Activated effector memory CD4-positive, alpha-beta T cell treated with Interleukin-2 at 50 U/mL for 16 hours (primary cell): ENCODE measurements around the gene ZNF770.
"Not testable (repeated sequence)": the region's sequence is repeated elsewhere in the genome, so short reads cannot be mapped to it uniquely, and the experiment has no call there.

Experiments
- DNase-seq: peaks from one replicate; pipeline ENCODE4 v3.0.0-alpha.2; 2020

Gene ZNF770

DNA sequence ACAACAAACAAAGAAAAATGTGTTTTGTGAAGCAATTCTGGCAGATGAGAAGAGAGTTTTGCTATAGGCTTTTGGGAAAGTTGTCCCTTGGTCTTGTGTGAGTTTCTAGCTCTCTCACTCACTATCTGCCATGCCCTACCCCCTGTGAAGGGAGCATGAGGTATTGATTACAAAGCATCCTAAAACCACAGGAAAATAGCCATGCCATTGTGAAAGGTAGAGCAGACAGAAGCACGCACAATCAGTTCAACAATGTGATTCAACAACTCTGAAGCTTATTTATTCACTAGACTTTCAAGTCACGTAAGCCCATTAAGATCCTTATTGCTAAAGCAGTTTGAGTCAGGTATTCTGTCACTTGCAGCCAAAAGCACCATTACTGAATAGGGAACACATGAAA is 12.0 kb downstream of the ZNF770 start:
- DNase-seq, result no peak

DNA sequence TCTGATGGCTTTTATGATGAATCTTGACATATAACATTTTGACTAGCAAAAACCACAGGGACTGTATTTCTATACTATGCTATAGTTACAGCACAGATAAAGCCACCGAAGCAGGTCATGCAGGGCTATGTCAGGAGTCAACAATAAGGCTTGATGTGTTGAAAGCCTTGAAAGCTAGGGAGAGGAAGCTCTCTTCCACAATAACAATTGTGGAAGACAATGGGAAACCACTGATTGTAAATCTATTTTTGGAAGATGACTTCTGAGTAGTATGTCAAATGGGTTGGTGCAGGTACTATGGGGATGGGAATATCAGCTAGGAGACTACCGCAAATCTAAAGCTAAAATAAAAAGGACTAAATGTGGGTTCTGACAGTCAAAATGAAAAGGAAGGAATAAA is 14.6 kb downstream of the ZNF770 start:
- no peak for DNase-seq

DNA sequence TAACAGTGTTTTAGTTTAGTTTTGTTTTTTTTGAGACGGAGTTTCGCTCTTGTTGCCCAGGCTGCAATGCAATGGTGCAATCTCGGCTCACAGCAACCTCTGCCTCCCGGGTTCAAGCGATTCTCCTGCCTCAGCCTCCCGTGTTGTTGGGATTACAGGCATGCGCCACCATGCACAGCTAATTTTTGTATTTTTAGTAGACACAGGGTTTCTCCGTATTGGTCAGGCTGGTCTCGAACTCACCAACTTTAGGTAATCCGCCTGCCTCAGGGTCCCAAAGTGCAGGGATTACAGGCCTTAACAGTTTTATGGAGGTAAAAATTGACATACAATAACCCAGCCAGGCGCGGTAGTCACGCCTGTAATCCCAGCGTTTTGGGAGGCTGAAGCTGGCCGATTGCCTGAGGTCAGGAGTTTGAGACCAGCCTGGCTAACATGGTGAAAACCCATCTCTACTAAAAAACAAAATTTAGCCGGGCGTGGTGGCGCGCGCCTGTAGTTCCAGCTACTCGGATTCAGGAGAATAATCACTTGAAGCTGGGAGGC is 17.9 kb downstream of the ZNF770 start:
- DNase-seq, result not testable (repeated sequence)

DNA sequence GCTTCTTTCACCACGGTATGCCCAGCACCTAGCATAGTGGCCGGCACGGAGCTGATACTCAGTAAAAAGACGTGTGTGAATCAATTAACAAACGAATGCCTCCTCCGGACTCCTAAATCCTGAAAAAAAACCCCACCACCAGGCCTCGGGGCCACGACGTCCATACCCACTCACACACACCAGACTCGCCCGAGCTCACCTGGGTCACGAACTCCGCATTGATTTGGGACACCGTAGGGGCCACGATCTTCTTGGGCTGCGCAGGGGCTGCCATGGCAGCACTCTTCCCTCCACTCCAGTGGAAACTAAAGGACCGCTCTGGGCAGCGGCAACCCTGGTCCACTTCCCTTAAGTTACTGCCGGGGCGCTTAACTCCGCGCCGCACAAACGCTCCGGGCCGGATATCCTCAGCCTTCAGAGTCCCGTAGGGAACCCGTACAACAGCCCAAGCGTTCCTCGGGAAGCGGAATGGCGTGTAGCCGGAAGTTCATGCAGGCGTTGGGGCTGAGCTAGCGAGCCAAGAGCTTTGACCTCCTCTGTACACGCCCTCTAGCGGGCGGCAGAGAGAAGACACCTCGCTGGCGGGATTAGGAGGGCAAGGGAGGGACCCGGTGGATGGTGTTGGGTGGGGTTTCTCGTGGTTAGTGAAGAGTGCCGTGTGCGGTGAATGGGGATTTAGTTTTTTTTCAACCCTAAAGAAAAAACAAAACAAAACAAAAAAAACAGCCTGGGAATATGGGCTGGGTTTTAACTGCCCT is 18.6 kb downstream of the ZNF770 start, which contains the start of gene AQR:
AQR (minus strand) TSS at position 403 of the 758 bp plus-strand sequence; CDS start at position 274, 129 bp downstream.
- DNase-seq, result peak; percentile 87

DNA sequence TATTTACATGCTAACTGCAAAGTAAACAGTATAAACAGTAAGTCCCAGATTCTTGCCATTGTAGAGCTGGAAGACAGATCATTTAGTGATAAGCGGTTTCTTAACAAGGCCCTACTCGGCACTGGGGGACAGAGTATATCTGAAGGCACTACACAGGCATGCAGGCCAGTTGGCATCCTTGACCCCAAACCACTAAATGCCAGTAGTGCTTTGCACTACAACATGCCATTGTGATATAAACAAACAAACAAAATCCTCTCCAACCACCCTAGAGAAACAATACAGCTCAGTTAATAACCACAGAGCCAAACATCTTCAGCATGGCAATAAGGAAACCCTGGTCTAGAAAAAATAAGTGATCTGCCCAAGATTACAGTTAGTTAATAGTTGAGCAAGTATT is 23.8 kb downstream of the ZNF770 start:
- DNase-seq, result no peak

DNA sequence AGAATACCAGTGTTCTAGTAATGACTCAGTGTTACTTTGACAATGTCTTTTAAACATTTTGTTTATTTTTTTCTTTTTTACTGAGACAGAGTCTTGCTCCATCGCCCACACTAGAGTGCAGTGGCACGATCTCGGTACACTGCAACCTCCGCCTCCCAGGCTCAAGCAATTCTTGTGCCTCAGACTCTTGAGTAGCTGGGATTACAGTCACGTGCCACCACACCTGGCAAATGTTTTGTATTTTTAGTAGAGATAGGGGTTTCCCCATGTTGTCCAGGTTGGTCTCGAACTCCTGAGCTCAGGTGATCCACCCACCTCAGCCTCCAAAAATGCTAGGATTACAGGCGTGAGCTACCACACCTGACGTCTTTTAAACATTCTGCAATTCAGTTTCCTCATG is 34.2 kb downstream of the ZNF770 start:
- no peak for DNase-seq

DNA sequence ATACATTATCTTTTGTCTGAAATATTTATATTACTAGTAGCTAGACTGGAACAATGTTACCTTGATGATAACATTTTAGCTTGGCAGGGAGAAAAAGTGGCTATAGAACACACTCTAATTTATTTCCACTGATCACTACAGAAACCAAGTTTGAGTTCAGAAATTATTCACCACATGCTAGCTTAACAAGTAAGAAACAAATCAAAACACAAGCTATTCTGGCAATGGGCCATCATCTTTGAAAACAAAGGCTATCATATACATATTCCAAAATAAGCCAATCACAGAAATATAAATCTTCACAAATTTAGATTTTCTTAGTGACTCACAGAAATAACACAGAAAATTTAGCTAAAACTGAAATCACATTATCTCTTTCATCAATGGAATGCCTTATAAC is 35.6 kb downstream of the ZNF770 start:
- DNase-seq, result no peak

DNA sequence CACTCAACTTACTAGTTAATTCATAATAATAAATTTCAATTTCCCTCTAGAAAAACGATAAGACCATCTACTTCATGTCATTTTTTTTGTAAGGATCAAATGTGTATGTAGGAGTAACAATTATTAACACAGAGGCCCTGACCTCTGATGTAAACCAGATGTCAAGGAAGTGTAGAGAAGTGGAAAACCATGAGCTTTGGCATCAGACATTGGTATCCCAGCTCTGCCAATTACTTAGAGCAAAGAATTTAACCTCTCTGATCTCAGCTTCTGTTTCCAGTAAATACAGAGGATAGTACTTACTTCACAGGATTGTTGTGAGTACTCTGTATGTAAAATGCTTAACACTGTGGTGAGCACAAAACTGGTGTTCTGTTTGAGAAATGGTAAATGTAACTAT is 36.1 kb downstream of the ZNF770 start:
- no peak for DNase-seq

DNA sequence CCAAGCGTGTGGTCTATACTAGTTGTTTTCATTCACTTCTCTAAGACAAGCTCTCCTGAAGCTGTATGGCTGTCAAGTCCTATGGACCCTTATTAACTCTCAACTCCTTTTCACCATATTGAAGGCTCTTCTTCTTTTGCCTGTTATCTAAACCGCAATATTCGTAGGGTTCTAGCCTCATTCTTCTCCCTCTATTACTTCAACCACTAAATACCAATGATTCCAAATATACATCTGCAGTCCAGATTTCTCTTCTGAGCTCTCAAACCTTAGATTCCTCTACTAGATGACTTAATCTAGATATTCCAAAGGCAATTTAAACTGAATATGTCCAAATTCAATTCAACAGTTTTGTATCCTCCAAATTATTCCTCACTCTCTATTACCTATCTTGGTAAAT is 43.2 kb downstream of the ZNF770 start:
- DNase-seq, result no peak

DNA sequence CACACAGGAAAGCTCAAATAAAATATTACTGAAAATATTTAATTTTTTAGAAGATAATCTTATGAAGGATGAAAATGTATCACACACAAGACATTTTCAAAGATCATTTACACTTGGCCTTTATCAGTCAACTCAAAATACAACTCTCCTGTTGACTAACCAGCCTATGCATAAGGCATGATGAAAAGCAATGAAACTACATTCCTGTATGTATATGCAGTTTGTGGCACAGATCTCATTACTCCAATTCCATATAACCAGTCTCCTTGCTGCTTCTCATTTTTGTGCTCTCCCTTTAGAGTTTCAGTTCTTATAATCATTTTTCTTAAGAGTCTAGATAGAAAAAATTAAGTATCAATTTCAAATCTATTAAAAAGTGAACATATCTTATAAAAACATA is 44.4 kb downstream of the ZNF770 start:
- no peak for DNase-seq

DNA sequence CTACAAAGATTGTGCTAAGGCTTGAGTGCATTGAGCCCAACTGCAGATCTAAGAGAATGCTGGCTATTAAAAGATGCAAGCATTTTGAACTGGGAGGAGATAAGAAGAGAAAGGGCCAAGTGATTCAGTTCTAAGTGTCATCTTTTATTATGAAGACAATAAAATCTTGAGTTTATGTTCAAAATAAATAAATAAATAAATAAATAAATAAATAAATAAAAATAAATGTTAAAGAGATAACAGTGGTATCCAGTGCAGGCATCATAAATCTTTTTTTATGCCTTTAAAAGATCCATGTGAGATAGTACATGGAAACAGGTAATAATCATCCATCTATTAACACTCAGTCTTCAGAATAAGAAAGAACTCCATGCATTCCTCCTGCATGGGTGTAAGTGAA is 44.8 kb downstream of the ZNF770 start:
- not testable (repeated sequence) for DNase-seq

DNA sequence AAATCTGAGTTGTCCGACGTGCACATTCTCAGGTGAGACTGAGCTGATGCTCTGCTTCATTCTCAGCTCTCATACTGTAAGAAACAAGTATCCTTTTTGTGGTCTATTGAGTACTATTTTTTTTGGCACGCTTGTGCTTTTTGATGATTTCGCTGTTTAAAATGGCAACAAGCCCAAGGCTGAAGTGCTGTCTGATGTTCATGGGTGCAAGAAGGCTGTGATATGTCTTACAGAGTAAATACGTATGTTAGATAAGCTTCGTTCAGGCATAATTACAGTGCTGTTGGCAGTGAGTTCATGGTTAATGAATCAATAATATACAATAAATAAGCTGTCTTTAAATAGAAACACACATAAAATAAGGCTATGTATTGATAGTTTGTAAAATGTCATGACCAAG is 45.7 kb downstream of the ZNF770 start:
- DNase-seq, result no peak

DNA sequence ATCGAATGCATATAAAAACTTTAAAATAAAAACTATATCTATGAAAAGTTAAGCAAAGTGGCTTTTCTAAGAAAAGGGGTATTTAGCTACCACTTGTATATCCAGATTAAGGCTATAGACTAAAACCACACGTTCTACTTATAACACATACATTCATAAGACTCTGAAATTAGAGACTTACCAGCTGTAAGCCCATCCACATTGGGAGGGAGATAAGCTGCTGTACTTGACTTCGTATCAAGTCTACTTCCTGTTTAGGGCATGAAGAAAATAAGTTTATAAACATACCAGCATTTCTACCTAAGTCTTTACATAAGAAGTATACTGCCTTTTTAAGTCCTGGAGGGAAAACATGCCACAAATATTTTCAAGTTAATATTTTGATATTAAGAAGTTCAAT is 46.3 kb downstream of the ZNF770 start:
- DNase-seq, result no peak

DNA sequence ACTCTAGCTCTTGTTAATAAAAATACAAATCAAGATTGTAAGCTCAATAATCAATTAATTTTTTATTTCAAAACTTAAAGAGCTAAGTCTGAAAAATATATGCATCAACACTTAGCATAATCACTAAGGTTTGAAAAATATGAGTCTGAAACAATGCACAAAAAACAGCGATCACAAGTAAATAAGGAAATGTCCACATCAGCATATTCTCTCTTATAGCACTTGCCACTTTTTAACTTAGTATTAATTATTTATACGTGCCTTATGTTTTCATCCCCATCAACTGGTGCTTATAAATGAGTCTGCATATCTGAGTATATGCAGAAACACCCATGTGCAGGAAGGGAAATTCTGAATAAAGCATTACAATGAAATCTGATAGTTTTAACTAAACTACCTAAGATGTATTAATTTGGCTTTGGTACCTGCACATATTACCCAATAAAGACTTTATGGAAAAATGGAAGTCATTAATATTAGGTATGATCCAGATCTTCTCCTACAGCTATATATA is 46.8 kb downstream of the ZNF770 start:
- no peak for DNase-seq

DNA sequence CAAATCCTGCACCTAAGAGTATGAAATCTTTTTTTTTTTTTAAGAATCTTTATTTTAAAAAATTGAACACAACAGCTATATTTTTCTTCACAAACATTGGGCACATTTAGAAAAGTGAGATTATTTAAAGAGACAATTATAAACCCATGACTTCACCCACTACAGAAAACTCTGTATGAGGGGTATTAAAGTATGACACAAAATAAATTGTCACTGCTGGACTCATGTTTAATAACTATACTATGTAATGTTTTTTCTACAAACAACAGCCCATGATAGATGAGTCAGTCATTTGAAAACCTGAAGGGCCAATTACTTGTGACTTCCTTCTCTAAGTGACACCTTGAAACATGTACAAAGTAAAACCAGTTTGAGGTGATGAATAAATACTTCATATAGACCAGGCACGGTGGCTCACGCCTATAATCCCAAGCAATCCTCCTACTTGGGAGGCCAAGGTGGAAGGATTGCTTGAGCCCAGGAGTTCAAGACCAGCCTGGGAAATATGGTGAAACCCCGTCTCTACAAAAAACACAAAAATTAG is 54.6 kb downstream of the ZNF770 start:
- no peak for DNase-seq

DNA sequence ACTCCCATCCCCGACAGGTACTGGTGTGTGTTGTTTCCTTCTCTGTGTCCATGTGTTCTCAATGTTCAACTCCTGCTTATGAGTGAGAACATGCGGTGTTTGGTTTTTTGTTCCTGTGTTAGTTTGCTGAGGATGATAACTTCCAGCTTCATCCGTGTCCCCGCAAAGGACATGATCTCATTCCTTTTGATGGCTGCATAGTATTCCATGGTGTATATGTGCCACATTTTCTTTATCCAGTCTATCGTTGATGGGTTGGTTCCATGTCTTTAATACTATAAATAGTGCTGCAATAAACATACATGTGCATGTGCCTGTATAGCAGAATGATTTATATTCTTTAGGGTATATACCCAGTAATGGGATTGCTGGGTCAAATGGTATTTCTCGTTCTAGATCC is 59.7 kb downstream of the ZNF770 start:
- DNase-seq, result not testable (repeated sequence)
